ENCODE results near the gene TLR6. TPM values are rescaled to one million over a fixed set of nuclear protein-coding genes. Genes with fewer than 3 reads are reported as not detected.

The TLR6 gene
- total and polyA plus RNA-seq, 10 of the 15 experiments (the other 5 are each of a cell fraction or from before 2014, with no cell fraction given), result 1.1 to 49.4 (median 12.5) TPM

DNA sequence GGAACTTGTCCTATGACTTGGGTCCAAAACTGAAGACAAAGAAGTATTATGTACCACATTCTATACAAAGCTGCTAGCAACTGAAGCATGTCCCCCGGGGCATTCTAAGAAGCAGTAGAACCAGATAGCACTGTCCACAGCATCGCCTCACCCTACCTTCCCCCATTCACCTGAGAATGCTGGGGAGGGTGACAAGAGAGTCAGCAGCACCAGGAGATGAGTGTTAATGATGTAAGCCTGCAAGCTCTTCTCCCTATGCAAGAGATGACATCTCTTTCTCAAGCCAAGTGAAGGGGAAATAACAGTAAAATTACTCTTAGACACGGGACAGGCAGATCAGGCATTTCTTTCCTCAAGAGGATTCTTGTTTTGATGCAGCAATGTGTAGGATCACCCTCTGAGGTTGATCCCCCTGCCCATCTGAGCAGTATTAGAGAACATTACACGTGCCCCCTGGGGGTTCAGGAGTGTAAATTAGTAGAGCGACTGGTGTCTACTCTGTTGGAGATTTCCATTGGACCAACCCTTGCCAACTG is 38.1 kb downstream of the TLR6 start (continued):
- peak; percentile 94 for TF ChIP-seq CHD2 (IDR thresholded peaks at IDR 0.05; ENCODE audit: borderline replicate concordance, low read depth, low read length)
- TF ChIP-seq ETV6 (conservative IDR thresholded peaks at IDR 0.05 in 1 of 2, IDR thresholded peaks at IDR 0.05 in 1 of 2; ENCODE audit: borderline replicate concordance in 1 of 2, low read depth in 1 of 2), result peak in 1 of 2 experiments; percentile 60; a peak in 1 of 4 replicates
- peak; percentile 77 for TF ChIP-seq BCL11A (IDR thresholded peaks at IDR 0.05; ENCODE audit: low read depth, low read length)
- no peak for TF ChIP-seq HDAC6 (IDR thresholded peaks at IDR 0.05; ENCODE audit: unreplicated experiment)
- TF ChIP-seq SUZ12 (IDR thresholded peaks at IDR 0.05; ENCODE audit: unreplicated experiment), result no peak
- no peak; the same call in 1 of the 2 replicates for TF ChIP-seq STAT3 (IDR thresholded peaks at IDR 0.05; ENCODE audit: low read depth, low read length)
- TF ChIP-seq, protein P1, sequence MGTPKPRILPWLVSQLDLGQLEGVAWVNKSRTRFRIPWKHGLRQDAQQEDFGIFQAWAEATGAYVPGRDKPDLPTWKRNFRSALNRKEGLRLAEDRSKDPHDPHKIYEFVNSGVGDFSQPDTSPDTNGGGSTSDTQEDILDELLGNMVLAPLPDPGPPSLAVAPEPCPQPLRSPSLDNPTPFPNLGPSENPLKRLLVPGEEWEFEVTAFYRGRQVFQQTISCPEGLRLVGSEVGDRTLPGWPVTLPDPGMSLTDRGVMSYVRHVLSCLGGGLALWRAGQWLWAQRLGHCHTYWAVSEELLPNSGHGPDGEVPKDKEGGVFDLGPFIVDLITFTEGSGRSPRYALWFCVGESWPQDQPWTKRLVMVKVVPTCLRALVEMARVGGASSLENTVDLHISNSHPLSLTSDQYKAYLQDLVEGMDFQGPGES (IDR thresholded peaks at IDR 0.05), result no peak
- TF ChIP-seq PAX5 (IDR thresholded peaks at IDR 0.05; ENCODE audit: borderline replicate concordance, low read depth, low read length), result peak; percentile 82
- TF ChIP-seq NFIC (IDR thresholded peaks at IDR 0.05; ENCODE audit: low read depth, low read length), result peak; percentile 74; the same call in 1 of the 2 replicates
- TF ChIP-seq ZBED1 (IDR thresholded peaks at IDR 0.05; ENCODE audit: borderline replicate concordance), result peak; percentile 84
- peak; percentile 69; the same call in 1 of the 2 replicates for TF ChIP-seq RUNX3 (IDR thresholded peaks at IDR 0.05; ENCODE audit: low read length)
- TF ChIP-seq, protein P2, sequence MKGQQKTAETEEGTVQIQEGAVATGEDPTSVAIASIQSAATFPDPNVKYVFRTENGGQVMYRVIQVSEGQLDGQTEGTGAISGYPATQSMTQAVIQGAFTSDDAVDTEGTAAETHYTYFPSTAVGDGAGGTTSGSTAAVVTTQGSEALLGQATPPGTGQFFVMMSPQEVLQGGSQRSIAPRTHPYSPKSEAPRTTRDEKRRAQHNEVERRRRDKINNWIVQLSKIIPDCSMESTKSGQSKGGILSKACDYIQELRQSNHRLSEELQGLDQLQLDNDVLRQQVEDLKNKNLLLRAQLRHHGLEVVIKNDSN (IDR thresholded peaks at IDR 0.05; ENCODE audit: borderline replicate concordance, extremely low read length, insufficient read depth, low read depth, low read length), result no peak
- no peak; the same call in 1 of the 2 replicates for TF ChIP-seq ZNF384 (IDR thresholded peaks at IDR 0.05; ENCODE audit: borderline replicate concordance, low read depth, low read length)
- no peak; the same call in 1 of the 2 replicates for TF ChIP-seq POLR2A (IDR thresholded peaks at IDR 0.05; ENCODE audit: low read depth, low read length)
- peak; percentile 77 for TF ChIP-seq IKZF1 (conservative IDR thresholded peaks at IDR 0.05)
- TF ChIP-seq NFXL1 (IDR thresholded peaks at IDR 0.05; ENCODE audit: borderline replicate concordance), result no peak
- no peak for TF ChIP-seq TAF1 (IDR thresholded peaks at IDR 0.05; ENCODE audit: borderline replicate concordance, low read depth, low read length)
- 0 out of 2 replicates have a peak, but pooled peaks have one; percentile 37 for TF ChIP-seq HCFC1 (IDR thresholded peaks at IDR 0.05; ENCODE audit: low read length)
- TF ChIP-seq, protein P3, sequence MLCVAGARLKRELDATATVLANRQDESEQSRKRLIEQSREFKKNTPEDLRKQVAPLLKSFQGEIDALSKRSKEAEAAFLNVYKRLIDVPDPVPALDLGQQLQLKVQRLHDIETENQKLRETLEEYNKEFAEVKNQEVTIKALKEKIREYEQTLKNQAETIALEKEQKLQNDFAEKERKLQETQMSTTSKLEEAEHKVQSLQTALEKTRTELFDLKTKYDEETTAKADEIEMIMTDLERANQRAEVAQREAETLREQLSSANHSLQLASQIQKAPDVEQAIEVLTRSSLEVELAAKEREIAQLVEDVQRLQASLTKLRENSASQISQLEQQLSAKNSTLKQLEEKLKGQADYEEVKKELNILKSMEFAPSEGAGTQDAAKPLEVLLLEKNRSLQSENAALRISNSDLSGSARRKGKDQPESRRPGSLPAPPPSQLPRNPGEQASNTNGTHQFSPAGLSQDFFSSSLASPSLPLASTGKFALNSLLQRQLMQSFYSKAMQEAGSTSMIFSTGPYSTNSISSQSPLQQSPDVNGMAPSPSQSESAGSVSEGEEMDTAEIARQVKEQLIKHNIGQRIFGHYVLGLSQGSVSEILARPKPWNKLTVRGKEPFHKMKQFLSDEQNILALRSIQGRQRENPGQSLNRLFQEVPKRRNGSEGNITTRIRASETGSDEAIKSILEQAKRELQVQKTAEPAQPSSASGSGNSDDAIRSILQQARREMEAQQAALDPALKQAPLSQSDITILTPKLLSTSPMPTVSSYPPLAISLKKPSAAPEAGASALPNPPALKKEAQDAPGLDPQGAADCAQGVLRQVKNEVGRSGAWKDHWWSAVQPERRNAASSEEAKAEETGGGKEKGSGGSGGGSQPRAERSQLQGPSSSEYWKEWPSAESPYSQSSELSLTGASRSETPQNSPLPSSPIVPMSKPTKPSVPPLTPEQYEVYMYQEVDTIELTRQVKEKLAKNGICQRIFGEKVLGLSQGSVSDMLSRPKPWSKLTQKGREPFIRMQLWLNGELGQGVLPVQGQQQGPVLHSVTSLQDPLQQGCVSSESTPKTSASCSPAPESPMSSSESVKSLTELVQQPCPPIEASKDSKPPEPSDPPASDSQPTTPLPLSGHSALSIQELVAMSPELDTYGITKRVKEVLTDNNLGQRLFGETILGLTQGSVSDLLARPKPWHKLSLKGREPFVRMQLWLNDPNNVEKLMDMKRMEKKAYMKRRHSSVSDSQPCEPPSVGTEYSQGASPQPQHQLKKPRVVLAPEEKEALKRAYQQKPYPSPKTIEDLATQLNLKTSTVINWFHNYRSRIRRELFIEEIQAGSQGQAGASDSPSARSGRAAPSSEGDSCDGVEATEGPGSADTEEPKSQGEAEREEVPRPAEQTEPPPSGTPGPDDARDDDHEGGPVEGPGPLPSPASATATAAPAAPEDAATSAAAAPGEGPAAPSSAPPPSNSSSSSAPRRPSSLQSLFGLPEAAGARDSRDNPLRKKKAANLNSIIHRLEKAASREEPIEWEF (IDR thresholded peaks at IDR 0.05; ENCODE audit: insufficient replicate concordance, low read depth, low read length), result peak; percentile 67
- TF ChIP-seq TCF12 (IDR thresholded peaks at IDR 0.05; ENCODE audit: low read depth, low read length), result 0 out of 2 replicates have a peak, but pooled peaks have one; percentile 42
- no peak for TF ChIP-seq KLF5 (IDR thresholded peaks at IDR 0.05; ENCODE audit: partially characterized antibody)
